Measurements from ENCODE around the gene SLBP. TPM values are rescaled to one million over a fixed set of nuclear protein-coding genes. Genes with fewer than 3 reads are reported as not detected.

The SLBP gene
- total RNA-seq, 2 experiments from 2014 or later = 133 to 137 TPM

DNA sequence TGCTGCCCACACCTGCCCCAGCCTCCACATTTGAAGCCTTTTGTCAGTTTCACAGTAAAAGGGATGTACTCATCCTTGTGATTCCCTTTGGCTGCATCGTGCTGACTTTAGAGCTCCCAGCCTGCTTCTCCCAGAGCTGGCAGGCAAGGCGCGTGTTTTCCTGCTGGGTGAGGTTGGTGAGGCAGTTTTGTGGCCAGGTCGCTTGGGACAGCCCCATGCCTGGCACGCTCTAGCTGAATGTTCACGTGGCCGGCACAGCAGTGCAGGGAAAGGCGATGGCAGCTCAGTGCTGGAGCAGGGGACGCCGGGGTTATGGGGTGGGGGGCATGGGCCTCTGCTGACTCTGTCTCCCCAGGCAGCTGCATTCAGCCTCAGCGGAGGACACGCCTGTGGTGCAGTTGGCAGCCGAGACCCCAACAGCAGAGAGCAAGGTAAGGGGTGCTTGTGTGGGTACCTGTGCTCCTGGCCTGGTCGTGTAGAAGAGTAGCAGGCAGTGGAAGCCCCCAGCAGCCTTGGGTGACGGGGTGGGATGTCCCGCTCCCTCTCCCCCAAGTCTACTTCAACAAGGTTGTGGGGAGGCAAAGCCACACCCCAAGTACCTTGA is 18.5 kb upstream of the SLBP start:
- DNase-seq = no peak
- no peak overlapping the region for H3K27ac Mint-ChIP-seq
- CTCF ChIA-PET = interaction anchor here (1.7 to 15.1 kb wide), 6 partner anchors 10 to 169 kb away, joined by 3 to 278 read pairs (median 10); partner anchors contain the start of genes TACC3 and TMEM129

GRCh38 chr4:1728061-1728980 is 16.2 kb upstream of the SLBP start:
- no peak overlapping the region for H3K27ac Mint-ChIP-seq
- no peak overlapping the region for H3K4me3 Mint-ChIP-seq
- H3K9me3 Mint-ChIP-seq (ENCODE audit: low read depth) = no peaks in the 10 kb centered on the region
- peak; percentile 38 for DNase-seq
- CTCF ChIA-PET = interaction anchor here (1.8 to 15.1 kb wide), 6 partner anchors 7 to 39 kb away, joined by 4 to 278 read pairs (median 10); partner anchors contain the start of genes TACC3 and TMEM129
- no peak for ATAC-seq
- H3K4me1 Mint-ChIP-seq = peaks cover 69% of the 10 kb centered on the region
- H3K36me3 Mint-ChIP-seq = peaks cover 83% of the 10 kb centered on the region
- H3K27me3 Mint-ChIP-seq = no peaks in the 10 kb centered on the region

More for the DNA sequence above, 18.5 kb upstream of the SLBP start:
- Mint-ChIP-seq H3K4me3 (no peak overlapping the region), H3K27me3 (no peaks in the 10 kb centered on the region), H3K9me3 (ENCODE audit: low read depth) (no peaks in the 10 kb centered on the region), H3K36me3 (peaks cover 85% of the 10 kb centered on the region), H3K4me1 (peaks cover 49% of the 10 kb centered on the region)
- no peak for ATAC-seq

DNA sequence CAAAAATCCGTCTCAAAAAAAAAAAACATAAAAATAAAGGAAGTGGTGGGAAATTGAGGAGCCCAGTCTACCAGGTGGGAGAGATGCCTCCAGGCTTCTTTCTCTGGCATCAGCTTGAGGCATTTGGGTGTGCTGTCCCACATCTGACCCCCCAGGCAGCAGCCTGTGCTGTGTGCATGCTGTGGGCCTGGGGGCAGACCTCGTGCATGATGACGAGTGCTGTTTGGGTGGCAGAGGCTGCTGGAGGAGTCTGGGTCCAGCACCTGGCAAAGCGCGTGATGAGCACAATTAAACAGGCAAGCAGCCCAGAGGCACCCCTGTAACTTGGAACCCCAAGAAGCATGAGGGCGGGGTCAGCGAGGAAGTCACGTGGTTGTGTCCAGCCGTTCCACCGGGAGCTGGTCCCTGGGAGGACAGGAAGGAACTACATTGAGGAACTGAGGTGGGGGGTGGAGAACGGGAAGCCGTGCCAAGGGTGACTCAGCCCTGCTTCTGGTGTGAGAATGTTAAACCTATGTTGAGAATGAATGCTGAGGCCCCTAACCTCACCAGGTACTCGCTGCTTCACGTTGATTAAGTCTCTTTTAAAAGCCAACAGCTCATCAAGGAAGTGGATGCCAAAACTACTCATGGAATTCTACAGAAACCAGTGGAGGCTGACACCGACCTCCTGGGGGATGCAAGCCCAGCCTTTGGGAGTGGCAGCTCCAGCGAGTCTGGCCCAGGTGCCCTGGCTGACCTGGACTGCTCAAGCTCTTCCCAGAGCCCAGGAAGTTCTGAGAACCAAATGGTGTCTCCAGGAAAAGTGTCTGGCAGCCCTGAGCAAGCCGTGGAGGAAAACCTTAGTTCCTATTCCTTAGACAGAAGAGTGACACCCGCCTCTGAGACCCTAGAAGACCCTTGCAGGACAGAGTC is 15.3 kb upstream of the SLBP start:
- ATAC-seq = no peak
- CTCF ChIA-PET = interaction anchor here (1.2 to 15.1 kb wide), 5 partner anchors 15 to 130 kb away, joined by 3 to 278 read pairs (median 10); partner anchors contain the start of gene SLBP
- Mint-ChIP-seq H3K4me3 (no peak overlapping the region), H3K27ac (no peak overlapping the region), H3K9me3 (ENCODE audit: low read depth) (no peaks in the 10 kb centered on the region), H3K4me1 (peaks cover 71% of the 10 kb centered on the region), H3K27me3 (no peaks in the 10 kb centered on the region), H3K36me3 (peaks cover 83% of the 10 kb centered on the region)
- no peak for DNase-seq

DNA sequence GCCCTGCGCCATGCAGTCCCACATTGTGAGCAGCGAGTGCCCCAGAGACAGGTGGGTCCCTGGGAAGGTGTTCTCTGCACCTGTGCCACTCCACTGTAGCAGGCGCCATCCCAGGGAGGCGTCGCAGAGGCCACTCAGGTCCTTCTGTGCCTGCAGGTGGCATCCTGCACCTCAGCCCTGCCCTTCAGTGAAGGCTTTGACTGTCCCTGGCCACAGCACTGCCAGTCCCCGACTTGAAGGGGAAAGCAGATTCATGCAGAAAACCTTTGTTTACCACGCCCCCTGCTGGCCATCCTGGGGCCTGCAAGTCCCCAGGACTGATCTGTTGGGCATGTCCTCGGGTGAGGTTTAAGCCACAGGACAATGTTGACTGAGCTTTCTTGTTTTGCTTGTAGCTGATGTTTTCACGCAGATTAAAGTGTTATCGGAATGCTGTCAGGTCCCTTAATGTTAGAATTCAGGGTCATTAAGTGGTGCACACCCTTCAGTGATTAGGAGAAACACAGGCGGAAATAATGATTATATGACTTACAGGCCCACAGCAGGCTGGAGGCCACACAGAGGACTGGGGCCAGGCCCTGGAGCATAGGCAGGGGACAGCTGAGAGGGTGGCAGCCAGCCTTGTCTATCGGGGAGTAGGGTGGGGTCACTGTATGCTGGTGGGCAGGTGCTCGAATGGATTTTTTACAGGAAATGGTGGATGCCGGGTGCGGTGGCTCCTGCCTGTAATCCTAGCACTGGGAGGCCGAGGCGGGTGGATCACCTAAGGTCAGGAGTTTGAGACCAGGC is 14.2 kb upstream of the SLBP start:
- peak; percentile 92 for DNase-seq
- Mint-ChIP-seq H3K9me3 (ENCODE audit: low read depth) (no peaks in the 10 kb centered on the region), H3K36me3 (peaks cover 81% of the 10 kb centered on the region), H3K27ac (peak overlapping the region; percentile 74), H3K4me3 (no peak overlapping the region), H3K4me1 (peaks cover 69% of the 10 kb centered on the region), H3K27me3 (no peaks in the 10 kb centered on the region)
- CTCF ChIA-PET = interaction anchor here (0.8 to 15.1 kb wide), 7 partner anchors 12 to 687 kb away, joined by 3 to 278 read pairs (median 9); partner anchors contain the start of gene SLBP
- ATAC-seq = peak; percentile 26

- H3K4me1 Mint-ChIP-seq = peaks cover 61% of the 10 kb centered on the region
- H3K27ac Mint-ChIP-seq = peak overlapping the region; percentile 61
- no peak for ATAC-seq
- CTCF ChIA-PET = interaction anchor here (0.7 to 15.1 kb wide), 4 partner anchors 14 to 136 kb away, joined by 3 to 278 read pairs (median 24); partner anchors contain the start of gene SLBP
- peaks cover 73% of the 10 kb centered on the region for H3K36me3 Mint-ChIP-seq
- no peaks in the 10 kb centered on the region for H3K27me3 Mint-ChIP-seq
- no peaks in the 10 kb centered on the region for H3K9me3 Mint-ChIP-seq (ENCODE audit: low read depth)
- H3K4me3 Mint-ChIP-seq = no peak overlapping the region
- no peak for DNase-seq
Observed at GRCh38 chr4:1725521-1725920, 13.4 kb upstream of the SLBP start.

DNA sequence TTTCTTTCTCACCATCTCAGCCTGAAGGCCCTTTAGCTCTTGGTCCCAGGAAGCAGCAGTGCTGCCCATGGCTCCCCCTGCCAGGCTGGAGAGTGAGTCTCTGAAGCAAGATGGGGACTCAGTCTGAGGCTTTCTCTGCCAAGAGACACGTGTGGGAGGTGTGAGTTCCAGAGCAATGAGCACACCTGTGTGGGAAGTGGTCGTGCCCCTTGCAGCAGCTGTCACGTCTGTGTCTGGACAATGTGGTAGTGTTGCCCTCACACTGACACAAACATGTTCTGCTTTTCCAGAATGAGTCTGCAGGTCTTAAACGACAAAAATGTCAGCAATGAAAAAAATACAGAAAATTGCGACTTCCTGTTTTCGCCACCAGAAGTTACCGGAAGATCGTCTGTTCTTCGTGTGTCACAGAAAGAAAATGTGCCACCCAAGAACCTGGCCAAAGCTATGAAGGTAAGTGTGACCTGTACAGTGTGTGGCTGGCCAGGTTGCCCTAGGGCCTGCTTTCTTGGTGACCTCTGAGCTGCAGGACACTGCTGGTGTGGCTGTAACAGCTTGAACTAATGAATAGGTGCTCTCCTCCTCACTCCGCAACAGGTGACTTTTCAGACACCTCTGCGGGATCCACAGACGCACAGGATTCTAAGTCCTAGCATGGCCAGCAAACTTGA is 11.1 kb upstream of the SLBP start:
- ATAC-seq (no peak), DNase-seq (peak; percentile 64)
- Mint-ChIP-seq H3K9me3 (ENCODE audit: low read depth) (no peaks in the 10 kb centered on the region), H3K27me3 (no peaks in the 10 kb centered on the region), H3K4me3 (peak overlapping the region; percentile 99), H3K36me3 (peaks cover 58% of the 10 kb centered on the region), H3K4me1 (peaks cover 58% of the 10 kb centered on the region), H3K27ac (peak overlapping the region; percentile 98)
- CTCF ChIA-PET = interaction anchor here (1.0 to 15.1 kb wide), 7 partner anchors 11 to 434 kb away, joined by 3 to 278 read pairs (median 15); partner anchors contain the start of genes MAEA and SLBP

- H3K4me1 Mint-ChIP-seq = peaks cover 57% of the 10 kb centered on the region
Observed at GRCh38 chr4:1722551-1723118, 10.5 kb upstream of the SLBP start.

DNA sequence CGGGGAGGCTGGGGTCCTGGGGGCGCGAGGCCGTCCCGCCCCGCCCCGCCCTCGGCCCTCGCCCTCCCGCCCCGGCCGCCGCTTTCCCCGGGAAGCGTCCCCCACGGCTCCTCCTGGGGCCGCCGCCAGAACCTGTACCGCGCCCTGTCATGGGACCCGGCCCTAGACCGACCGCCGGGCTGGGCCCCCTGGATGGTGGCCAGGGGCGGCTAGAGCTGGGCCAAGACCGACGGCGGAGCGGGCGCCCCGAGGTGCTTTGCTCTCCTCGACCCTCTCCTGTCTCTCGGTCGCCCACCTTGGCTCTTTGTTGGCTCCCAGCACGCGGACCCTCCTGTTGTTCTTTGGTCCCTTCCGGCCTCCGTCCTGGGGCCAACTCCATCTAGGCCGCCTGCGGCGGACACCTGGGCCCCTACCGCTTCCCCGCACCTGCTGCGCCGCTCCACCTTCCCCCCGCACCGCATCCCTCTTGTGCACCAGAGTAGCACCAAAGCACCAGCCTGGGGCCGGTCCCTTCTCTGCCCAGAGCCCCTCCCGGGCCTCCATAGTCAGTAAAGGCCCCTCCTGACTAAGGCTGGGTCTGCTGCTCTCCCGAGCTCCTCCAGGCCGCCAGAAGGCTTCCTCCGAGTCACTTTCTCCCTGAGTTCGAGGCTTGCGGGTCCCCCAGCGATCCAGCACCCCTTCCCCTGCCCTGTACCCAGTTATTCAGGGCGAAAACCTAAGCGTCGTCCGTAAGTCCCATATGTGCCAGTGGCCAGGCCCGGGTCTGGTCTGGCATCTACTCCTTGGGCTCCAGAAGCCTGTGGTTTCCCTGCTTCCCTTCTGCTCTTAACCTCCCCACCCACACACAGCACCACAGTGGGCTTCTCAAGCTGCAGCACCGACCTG is 9.8 kb upstream of the SLBP start:
- DNase-seq = no peak
- H3K36me3 Mint-ChIP-seq = peaks cover 49% of the 10 kb centered on the region
- CTCF ChIA-PET = interaction anchor here (0.9 to 15.1 kb wide), 8 partner anchors 8 to 88 kb away, joined by 3 to 278 read pairs (median 14); partner anchors contain the start of gene SLBP

More at GRCh38 chr4:1722551-1723118, 10.5 kb upstream of the SLBP start:
- Mint-ChIP-seq H3K4me3 (peak overlapping the region; percentile 99), H3K9me3 (ENCODE audit: low read depth) (no peaks in the 10 kb centered on the region), H3K27ac (peak overlapping the region; percentile 98), H3K36me3 (peaks cover 56% of the 10 kb centered on the region), H3K27me3 (no peaks in the 10 kb centered on the region)
- CTCF ChIA-PET = interaction anchor here (1.0 to 15.1 kb wide), 8 partner anchors 10 to 433 kb away, joined by 3 to 278 read pairs (median 10); partner anchors contain the start of genes MAEA and SLBP
- DNase-seq = peak; percentile 61
- ATAC-seq = no peak

DNA sequence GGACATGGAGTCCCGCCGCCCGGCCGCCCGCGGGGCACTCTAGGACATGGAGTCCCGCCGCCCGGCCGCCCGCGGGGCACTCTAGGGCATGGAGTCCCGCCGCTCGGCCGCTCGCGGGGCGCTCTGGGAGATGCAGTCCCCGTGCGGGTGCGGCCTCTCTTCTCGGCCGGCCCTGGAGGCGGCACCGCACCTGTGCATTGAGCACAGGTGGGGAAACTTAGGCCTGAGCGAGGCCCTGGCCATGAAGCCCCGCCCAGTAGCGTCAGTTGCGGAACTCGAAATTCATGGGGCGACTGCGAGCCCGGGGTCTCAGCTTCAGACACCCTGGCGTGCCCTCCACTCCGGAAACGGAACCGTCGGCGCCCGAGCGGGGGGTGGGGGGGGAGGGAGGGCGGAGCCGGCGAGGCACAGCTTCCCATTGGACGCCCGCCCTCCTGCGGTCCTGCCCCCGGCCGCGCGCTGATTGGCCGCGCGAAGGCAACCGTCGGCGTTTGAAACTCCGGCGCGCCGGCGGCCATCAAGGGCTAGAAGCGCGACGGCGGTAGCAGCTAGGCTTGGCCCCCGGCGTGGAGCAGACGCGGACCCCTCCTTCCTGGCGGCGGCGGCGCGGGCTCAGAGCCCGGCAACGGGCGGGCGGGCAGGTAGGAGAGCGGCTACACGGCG is 9.0 kb upstream of the SLBP start, which contains the start of the genes TACC3 and TMEM129:
Gene TACC3 (plus strand): TSS at position 519 of the 663 bp plus-strand sequence. CDS start 1,901 bp downstream, outside the sequence.
Gene TMEM129 (minus strand): TSS at position 321 of the 663 bp plus-strand sequence. CDS start 486 bp downstream, outside the sequence.
- DNase-seq (peak; percentile 97), ATAC-seq (peak; percentile 84)
- H3K9me3 Mint-ChIP-seq (ENCODE audit: low read depth) = no peaks in the 10 kb centered on the region
- peaks cover 42% of the 10 kb centered on the region for H3K36me3 Mint-ChIP-seq
- no peaks in the 10 kb centered on the region for H3K27me3 Mint-ChIP-seq
- peak within 1 kb of the TSS; percentile 98 for H3K27ac Mint-ChIP-seq
- CTCF ChIA-PET = interaction anchor here (0.9 to 15.1 kb wide), 5 partner anchors 9 to 25 kb away, joined by 3 to 278 read pairs (median 16); partner anchors contain the start of gene SLBP
- H3K4me3 Mint-ChIP-seq = peak within 1 kb of the TSS; percentile 99
- H3K4me1 Mint-ChIP-seq = peaks cover 52% of the 10 kb centered on the region

More for the DNA sequence above, 9.8 kb upstream of the SLBP start:
- peak overlapping the region; percentile 99 for H3K4me3 Mint-ChIP-seq
- peaks cover 52% of the 10 kb centered on the region for H3K4me1 Mint-ChIP-seq
- peak overlapping the region; percentile 98 for H3K27ac Mint-ChIP-seq
- ATAC-seq = no peak
- no peaks in the 10 kb centered on the region for H3K27me3 Mint-ChIP-seq
- H3K9me3 Mint-ChIP-seq (ENCODE audit: low read depth) = no peaks in the 10 kb centered on the region

Measured in activated CD8-positive, alpha-beta memory T cell treated with anti-CD3 and anti-CD28 coated beads, Interleukin-2, amount 10 ng/mL, durations not matched to agents 7 days and 5 days (primary cell).